HG02852 (cell line): Measurements from ENCODE around the gene SRSF7.
"Not testable (repeated sequence)": the region's sequence is repeated elsewhere in the genome, so short reads cannot be mapped to it uniquely, and the experiment has no call there.

Experiments
- ATAC-seq: cut with Tn5 transposase; IDR thresholded peaks from one replicate; pipeline ENCODE4 v1.9.1; 2021; ENCODE audit warnings: mild to moderate bottlenecking, moderate library complexity; ENCODE audit not compliant: unreplicated experiment

Gene SRSF7

DNA sequence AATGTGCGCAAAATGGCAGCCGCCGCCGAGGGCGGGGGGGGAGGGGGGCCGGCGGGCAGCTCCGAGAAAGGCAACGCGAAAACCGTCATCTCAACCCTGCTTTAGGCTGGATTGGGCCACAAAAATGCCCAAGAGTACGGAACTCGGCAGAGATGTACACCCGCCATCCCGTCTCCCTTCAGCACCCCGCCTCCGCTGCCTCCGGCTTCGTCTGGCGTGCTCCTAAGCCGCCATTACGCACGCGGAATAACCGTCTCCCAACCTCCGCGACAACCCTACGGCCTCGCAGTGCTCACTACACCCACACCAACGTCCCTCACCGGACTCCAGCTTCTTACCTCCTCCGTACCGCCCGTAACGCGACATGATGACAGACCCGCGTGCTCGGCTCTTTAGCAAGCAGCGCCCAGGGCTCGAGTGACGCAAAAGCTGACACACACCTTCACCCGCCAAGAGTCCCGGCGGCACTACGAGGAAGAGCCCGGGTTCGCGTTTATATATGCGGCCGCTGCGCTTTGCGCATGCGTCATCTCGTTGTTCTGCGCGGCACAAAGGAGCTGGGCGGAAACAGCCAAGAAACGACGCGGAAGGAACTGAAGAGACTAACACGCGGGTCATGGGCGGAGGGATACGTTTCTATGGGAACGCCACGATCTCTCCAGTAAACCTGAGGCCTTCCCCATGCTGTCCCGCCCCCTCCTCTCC lies at the start of gene SRSF7:
SRSF7 (minus strand) TSS at position 471 of the 705 bp plus-strand sequence; CDS start at position 366, 105 bp downstream.
- peak; percentile 76 for ATAC-seq

DNA sequence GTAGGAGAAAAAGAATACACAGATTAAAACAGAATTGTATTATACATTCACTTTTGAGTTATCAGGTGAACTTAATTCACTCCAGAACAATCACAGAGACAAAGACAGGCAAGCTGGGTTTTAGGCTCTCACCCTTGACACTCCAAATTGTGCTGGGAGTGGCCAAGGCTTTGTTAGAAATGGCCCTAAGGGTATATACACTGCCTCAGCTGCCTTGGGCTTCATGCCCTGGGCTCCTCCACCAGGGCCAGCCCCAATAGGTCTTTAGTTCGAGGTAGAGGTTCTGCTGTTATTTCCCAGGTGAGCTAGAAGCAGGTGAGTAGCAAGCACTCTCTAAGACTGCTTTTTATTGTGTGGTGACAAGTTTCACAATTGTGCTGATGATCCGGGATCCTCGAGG lies 46.8 kb upstream of the SRSF7 start:
- no peak for ATAC-seq

- no peak for ATAC-seq
Measured at GRCh38 chr2:38797250-38797676, 46.1 kb upstream of the SRSF7 start.

- not testable (repeated sequence) for ATAC-seq
Measured at GRCh38 chr2:38795016-38795415, 43.9 kb upstream of the SRSF7 start.

DNA sequence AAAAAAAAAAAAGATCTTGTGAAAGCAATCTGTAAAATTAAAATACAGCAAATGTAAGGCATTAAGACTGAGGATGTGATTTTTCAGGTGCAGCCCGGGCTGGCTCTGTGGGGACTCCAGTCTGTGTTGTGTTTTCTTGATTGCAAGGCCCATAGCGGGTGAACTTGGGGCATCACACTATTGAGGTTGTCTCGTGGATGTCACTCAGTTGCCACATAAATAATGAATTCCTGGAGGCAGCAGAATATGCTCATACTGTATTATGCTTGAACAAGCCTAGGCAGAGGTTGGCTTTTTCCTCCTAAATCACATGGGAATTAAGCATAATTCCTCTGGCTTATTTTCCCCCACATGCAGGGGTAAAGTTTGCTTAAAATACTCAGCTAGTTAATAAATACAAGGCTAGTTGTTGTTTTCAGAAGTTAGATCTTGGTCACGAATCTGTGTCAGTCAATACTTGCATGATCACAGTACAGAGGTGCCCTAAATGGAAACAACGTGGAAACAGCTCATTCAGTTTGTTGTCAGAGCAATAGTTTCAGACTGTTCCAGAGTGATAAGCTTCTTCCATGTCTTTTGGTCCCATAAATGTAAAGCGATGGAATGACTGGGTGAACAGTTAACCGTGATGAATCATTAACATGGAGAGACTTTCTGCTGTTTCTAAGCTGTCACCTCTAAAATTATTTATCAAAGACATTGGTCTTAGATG lies 43.2 kb upstream of the SRSF7 start:
- ATAC-seq = no peak

GRCh38 chr2:38793511-38793910 lies 42.4 kb upstream of the SRSF7 start:
- no peak for ATAC-seq

GRCh38 chr2:38792751-38793150 lies 41.6 kb upstream of the SRSF7 start:
- ATAC-seq = no peak

DNA sequence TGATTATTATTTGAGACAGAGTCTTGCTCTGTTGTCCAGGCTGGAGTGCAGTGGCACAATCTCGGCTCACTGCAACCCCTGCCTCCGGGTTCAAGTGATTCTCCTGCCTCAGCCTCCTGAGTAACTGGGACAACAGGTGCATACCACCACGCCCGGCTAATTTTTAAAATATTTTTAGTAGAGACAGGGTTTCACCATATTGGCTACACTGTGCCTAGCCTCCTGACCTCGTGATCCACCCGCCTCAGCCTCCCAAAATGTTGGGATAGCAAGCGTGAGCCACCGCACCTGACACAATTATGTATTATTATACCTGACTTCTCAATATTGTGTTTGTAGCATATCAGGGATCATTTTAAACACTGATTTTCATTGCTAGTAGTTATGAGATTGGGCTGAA lies 41.2 kb upstream of the SRSF7 start:
- not testable (repeated sequence) for ATAC-seq

- no peak for ATAC-seq
Measured at GRCh38 chr2:38791744-38792143, 40.6 kb upstream of the SRSF7 start.

GRCh38 chr2:38789691-38790090 lies 38.5 kb upstream of the SRSF7 start:
- ATAC-seq = no peak

DNA sequence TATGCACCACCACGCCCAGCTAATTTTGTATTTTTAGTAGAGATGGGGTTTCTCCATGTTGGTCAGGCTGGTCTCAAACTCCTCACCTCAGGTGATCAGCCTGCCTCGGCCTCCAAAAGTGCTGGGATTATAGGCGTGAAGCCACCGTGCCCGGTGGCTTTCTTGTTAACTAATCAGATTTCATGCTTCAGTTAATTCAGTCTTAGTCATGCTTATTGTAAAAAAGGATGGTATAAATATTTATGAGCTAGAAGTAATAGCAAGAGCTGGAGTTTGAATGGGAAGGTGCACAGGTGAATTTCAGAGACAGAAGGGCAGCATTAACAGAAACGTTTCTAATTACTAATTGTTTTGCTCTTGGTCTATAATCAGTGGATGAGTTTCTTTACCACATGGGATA lies 37.1 kb upstream of the SRSF7 start:
- ATAC-seq = no peak

DNA sequence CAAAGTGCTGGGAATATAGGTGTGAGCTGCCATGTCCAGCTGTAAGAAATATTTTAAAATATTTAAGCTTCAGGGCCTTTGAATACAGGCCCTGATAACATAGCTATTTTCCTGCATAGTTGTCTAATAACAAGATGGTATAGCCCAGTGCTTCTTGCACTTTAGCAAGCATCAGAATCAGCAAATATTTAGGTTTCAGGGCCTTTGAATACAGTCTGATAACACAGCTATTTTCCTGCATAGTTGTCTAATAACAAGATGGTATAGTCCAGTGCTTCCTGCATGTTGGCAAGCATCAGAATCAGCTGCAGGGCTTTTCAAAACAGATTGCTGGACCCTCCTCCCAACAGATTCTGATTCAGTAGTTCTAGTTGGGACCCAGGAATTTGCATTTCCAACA lies 32.4 kb upstream of the SRSF7 start:
- no peak for ATAC-seq

GRCh38 chr2:38778687-38779082 lies 27.5 kb upstream of the SRSF7 start:
- no peak for ATAC-seq

DNA sequence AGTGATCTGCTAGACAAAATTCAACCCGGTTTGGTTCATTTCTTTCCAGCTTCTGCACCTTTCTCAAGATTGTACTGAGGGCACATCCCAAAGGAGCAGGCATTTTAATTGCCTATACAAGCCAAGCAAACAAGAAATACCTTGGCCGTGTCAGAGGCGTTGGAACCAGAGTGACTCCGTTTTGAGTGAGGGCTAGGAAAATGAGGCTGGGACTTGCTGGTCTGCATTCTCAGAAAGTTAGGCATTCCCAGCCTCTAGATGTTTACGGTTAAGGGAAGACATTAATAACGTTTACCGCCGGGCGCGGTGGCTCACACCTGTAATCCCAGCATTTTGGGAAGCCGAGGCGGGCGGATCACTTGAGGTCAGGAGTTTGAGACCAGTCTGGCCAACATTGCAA lies 25.4 kb upstream of the SRSF7 start:
- no peak for ATAC-seq

DNA sequence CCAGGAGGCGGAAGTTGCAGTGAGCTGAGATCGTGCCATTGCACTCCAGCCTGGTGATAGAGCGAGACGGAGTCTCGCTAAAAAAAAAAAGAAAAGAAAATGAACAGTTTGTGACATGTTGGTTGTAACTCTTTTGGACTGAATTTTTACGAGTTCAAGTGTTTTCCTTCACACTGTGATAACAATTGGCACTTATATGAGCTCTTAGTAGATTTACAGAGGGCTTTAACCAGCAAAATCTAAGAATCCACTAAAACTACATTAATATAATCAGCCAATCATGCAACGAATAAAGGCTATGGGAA lies 24.7 kb upstream of the SRSF7 start:
- no peak for ATAC-seq

DNA sequence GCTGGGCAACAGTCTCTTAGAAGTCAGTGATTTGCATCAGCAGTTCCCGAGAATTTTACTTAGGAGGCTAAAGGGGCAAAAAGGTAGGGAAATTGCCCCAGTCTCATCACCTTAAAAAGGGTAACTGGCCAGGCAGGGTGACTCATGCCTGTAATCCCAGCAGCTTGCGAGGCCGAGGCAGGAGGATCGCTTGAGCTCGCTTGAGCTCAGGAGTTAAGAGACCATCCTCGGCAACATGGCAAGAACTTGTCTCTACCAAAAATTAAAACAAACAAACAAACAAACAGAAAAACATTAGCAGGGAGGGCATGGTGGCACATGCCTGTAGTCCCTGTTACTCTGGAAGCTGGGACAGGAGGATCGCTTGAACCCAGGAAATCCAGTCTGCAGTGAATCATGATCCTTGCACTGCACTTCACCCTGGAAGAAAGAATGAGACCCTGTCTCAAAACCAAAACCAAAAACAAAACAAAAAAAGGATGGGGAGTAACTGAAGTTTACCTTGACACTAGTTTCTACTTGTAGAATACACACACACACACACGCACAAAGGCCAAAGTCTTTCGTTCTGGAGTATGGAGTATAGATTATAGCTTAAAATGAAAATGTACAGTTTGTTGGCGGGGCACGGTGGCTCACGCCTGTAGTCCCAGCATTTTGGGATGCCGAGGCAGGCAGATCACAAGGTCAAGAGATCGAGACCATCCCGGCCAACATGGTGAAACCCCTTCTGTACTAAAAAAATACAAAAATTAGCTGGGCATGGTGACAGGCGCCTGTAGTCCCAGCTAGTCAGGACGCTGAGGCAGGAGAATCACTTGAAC lies 24.1 kb upstream of the SRSF7 start:
- no peak for ATAC-seq

DNA sequence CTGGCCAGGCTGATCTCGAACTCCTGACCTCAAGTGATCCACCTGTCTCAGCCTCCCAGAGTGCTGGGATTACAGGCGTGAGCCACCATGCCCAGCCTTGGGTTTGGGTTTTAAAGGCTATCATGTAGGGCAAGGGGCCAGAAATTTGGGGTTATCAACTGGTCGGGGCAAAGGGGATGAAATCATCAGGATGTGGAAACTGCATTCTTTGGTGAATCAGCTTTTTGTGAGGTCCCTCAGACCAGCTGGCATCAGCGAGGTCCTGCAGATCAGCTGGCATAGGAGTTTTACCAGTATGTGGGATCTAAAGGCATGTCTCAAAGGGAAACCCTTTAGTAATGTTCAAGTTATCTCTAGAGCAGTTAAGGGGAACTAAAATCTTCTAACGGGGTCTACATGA lies 20.5 kb upstream of the SRSF7 start:
- ATAC-seq = no peak

GRCh38 chr2:38765551-38765950 lies 14.4 kb upstream of the SRSF7 start:
- no peak for ATAC-seq

DNA sequence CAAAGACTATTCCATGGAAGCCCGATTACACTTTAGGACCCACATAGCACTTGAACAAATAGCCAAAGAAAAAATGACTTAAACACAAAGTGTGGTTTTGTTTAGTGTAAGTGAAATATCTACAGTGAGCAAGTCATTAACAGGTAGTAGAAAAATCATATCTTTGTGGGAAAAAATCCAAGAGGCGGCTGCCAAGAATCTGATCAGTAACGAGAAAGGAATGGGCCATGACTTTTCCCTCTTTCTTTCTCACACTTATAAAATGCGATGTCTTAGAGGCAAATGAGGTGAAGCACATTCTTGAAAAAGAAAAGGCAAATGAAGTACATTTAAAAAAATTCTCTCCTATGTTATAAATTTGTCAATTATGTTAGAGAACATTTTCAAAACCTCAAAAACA lies 14.0 kb upstream of the SRSF7 start:
- no peak for ATAC-seq

DNA sequence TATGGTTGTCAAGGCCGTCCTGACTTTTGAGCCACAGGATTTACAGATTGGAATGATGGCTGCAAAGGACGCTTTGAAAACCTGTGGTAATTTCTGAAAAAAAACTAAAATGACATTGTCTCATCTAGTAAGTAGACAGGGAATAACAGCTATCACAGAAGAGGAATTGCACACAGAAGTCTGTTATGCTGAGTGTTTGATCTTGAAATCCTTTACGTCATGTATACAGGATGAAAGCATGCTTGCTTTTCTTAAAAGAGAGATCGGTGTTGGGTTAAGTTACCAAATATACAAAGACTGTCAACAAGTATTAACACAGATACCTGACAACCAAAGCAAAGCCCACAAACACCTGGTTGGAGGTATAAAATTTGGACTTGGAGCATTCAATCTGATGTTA lies 12.6 kb upstream of the SRSF7 start:
- ATAC-seq = no peak

DNA sequence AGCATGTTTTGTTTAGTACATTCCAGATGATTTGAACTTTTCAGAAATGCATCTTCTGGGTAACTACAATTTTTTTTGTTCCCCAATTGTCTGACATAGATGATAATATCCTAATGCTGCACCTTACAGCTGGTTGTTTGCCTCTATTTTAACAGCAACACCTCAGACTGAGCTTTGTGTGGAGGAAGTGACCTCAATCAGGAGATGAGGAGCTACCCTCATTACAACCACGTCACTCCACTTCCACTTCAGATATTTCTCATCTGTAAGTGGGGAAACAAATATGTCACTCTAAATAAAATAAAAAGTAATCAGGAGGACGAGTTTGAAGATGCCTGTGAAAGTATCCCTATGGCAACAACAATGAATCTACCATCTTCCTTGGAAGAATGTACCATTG lies 12.1 kb upstream of the SRSF7 start:
- no peak for ATAC-seq

DNA sequence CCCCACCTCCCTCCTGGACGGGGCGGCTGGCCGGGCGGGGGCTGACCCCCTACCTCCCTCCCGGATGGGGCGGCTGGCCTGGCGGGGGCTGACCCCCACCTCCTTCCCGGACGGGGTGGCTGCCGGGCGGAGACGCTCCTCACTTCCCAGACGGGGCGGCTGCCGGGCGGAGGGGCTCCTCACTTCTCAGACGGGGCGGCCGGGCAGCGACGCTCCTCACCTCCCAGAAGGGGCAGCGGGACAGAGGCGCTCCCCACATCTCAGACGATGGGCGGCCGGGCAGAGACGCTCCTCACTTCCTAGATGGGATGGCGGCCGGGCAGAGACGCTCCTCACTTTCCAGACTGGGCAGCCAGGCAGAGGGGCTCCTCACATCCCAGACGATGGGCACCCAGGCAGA lies 4.7 kb upstream of the SRSF7 start:
- not testable (repeated sequence) for ATAC-seq
